ENCODE measurements around the gene KCNA5.

Gene KCNA5

GRCh38 chr12:5043589-5044419 lies at the start of gene KCNA5:
KCNA5 (plus strand) TSS chr12:5043879; CDS start chr12:5044148, 269 bp downstream.
- H3K27ac ChIP-seq (ENCODE audit: low read depth, low read length), result no peak within 1 kb of the TSS
- no peaks in the 10 kb centered on the region for H3K79me2 ChIP-seq (ENCODE audit: insufficient read depth, low read length)
- H3F3A ChIP-seq (ENCODE audit: insufficient read depth), result no peaks in the 10 kb centered on the region
- no peaks in the 10 kb centered on the region for H3K9me2 ChIP-seq (replicated peaks; ENCODE audit: insufficient read depth, low read length)
- H3K4me2 ChIP-seq (ENCODE audit: low read depth, low read length, poor library complexity, severe bottlenecking), result no peak within 1 kb of the TSS
- H4K20me1 ChIP-seq (ENCODE audit: low read depth, low read length), result no peaks in the 10 kb centered on the region
- no peak within 1 kb of the TSS for H2AFZ ChIP-seq (ENCODE audit: low read depth, low read length, severe bottlenecking)
- H3K27me3 ChIP-seq (ENCODE audit: low read length), result no peaks in the 10 kb centered on the region
- no peak within 1 kb of the TSS for H3K9ac ChIP-seq (ENCODE audit: low read length)
- no peaks in the 10 kb centered on the region for H3K9me3 ChIP-seq (ENCODE audit: insufficient read depth, low read length)
- H3K36me3 ChIP-seq (ENCODE audit: low read length), result no peaks in the 10 kb centered on the region
- H3K4me3 ChIP-seq (ENCODE audit: insufficient read depth, low read length, poor library complexity, severe bottlenecking), result no peak within 1 kb of the TSS
- no peak for TF ChIP-seq EZH2phosphoT487 (conservative IDR thresholded peaks at IDR 0.05; ENCODE audit: low read length)
- TF ChIP-seq, protein P1, sequence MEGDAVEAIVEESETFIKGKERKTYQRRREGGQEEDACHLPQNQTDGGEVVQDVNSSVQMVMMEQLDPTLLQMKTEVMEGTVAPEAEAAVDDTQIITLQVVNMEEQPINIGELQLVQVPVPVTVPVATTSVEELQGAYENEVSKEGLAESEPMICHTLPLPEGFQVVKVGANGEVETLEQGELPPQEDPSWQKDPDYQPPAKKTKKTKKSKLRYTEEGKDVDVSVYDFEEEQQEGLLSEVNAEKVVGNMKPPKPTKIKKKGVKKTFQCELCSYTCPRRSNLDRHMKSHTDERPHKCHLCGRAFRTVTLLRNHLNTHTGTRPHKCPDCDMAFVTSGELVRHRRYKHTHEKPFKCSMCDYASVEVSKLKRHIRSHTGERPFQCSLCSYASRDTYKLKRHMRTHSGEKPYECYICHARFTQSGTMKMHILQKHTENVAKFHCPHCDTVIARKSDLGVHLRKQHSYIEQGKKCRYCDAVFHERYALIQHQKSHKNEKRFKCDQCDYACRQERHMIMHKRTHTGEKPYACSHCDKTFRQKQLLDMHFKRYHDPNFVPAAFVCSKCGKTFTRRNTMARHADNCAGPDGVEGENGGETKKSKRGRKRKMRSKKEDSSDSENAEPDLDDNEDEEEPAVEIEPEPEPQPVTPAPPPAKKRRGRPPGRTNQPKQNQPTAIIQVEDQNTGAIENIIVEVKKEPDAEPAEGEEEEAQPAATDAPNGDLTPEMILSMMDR (IDR thresholded peaks at IDR 0.05; ENCODE audit: insufficient read depth, low read length, poor library complexity, severe bottlenecking), result no peak

- Histone ChIP-seq H3K4me2 (ENCODE audit: low read depth, low read length, poor library complexity, severe bottlenecking) (no peak overlapping the region), H3F3A (ENCODE audit: insufficient read depth) (no peaks in the 10 kb centered on the region), H2AFZ (ENCODE audit: low read depth, low read length, severe bottlenecking) (no peak overlapping the region), H4K20me1 (ENCODE audit: low read depth, low read length) (no peaks in the 10 kb centered on the region), H3K9me2 (replicated peaks; ENCODE audit: insufficient read depth, low read length) (no peaks in the 10 kb centered on the region), H3K27ac (ENCODE audit: low read depth, low read length) (no peak overlapping the region), H3K9ac (ENCODE audit: low read length) (no peak overlapping the region), H3K79me2 (ENCODE audit: insufficient read depth, low read length) (no peaks in the 10 kb centered on the region), H3K27me3 (ENCODE audit: low read length) (no peaks in the 10 kb centered on the region), H3K36me3 (ENCODE audit: low read length) (no peaks in the 10 kb centered on the region), H3K9me3 (ENCODE audit: insufficient read depth, low read length) (no peaks in the 10 kb centered on the region), H3K4me3 (ENCODE audit: insufficient read depth, low read length, poor library complexity, severe bottlenecking) (no peak overlapping the region)
- no peak for TF ChIP-seq EZH2phosphoT487 (conservative IDR thresholded peaks at IDR 0.05; ENCODE audit: low read length)
- TF ChIP-seq, protein P1 (IDR thresholded peaks at IDR 0.05; ENCODE audit: insufficient read depth, low read length, poor library complexity, severe bottlenecking), result no peak
Observed at GRCh38 chr12:4994622-4995021, 49.1 kb upstream of the KCNA5 start.

DNA sequence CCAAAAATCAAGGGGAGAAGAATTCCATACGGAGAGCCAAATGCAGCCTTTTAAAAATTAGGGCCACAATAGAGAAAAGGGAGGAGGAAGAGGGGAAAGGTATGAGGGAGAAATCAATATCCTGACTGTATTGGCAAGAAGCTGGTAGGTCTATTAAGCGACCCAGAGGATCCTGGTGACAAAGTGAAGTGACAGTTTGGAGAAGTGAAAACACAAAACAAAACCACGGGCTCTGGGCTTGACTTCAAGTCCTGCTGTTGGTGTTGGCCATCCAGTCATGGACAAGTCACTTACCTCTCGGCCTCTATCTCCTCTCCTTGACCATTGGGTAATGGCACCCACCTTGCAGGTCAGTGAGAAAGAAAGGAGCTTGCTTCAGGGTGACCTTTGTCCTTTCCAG lies 47.0 kb upstream of the KCNA5 start:
- Histone ChIP-seq H3K4me2 (ENCODE audit: low read depth, low read length, poor library complexity, severe bottlenecking) (no peak overlapping the region), H2AFZ (ENCODE audit: low read depth, low read length, severe bottlenecking) (no peak overlapping the region), H3K9ac (ENCODE audit: low read length) (no peak overlapping the region), H3F3A (ENCODE audit: insufficient read depth) (no peaks in the 10 kb centered on the region), H3K9me3 (ENCODE audit: insufficient read depth, low read length) (no peaks in the 10 kb centered on the region), H3K27me3 (ENCODE audit: low read length) (no peaks in the 10 kb centered on the region), H3K79me2 (ENCODE audit: insufficient read depth, low read length) (no peaks in the 10 kb centered on the region), H4K20me1 (ENCODE audit: low read depth, low read length) (no peaks in the 10 kb centered on the region), H3K4me3 (ENCODE audit: insufficient read depth, low read length, poor library complexity, severe bottlenecking) (no peak overlapping the region), H3K9me2 (replicated peaks; ENCODE audit: insufficient read depth, low read length) (no peaks in the 10 kb centered on the region), H3K27ac (ENCODE audit: low read depth, low read length) (no peak overlapping the region), H3K36me3 (ENCODE audit: low read length) (no peaks in the 10 kb centered on the region)
- TF ChIP-seq EZH2phosphoT487 (conservative IDR thresholded peaks at IDR 0.05; ENCODE audit: low read length), result no peak
- TF ChIP-seq, protein P1 (IDR thresholded peaks at IDR 0.05; ENCODE audit: insufficient read depth, low read length, poor library complexity, severe bottlenecking), result no peak
